ENCODE results near the gene ATG10. TPM values are rescaled to one million over a fixed set of nuclear protein-coding genes. Genes with fewer than 3 reads are reported as not detected.

ATG10 gene
- total RNA-seq, 1 donor from 2014 or later: 6.4 TPM

DNA sequence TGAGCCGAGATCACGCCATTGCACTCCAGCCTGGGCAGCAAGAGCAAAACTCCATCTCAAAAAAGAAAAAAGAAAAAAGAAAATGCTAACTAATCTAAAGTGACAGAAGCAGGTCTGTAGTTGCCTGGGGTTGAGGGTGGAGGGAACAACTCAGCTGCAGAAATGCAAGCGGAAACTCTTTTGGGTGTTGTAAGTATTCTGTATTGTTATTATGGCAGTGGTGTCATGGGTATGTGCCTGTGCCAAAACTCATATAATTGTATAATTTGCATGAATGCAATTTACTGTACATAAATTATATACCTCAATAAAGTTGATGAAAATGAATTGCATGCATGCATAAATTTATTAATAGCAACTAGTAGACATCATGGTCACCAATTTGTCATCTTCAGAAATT is 329.4 kb downstream of the ATG10 start:
- Histone ChIP-seq H3K4me3 (ENCODE audit: low read depth, low read length) (no peak overlapping the region), H3K27me3 (ENCODE audit: control insufficient read depth, insufficient read depth, low read length) (no peaks in the 10 kb centered on the region), H3K36me3 (ENCODE audit: control insufficient read depth, insufficient read depth, low read length) (no peaks in the 10 kb centered on the region)
- TF ChIP-seq, protein P1, sequence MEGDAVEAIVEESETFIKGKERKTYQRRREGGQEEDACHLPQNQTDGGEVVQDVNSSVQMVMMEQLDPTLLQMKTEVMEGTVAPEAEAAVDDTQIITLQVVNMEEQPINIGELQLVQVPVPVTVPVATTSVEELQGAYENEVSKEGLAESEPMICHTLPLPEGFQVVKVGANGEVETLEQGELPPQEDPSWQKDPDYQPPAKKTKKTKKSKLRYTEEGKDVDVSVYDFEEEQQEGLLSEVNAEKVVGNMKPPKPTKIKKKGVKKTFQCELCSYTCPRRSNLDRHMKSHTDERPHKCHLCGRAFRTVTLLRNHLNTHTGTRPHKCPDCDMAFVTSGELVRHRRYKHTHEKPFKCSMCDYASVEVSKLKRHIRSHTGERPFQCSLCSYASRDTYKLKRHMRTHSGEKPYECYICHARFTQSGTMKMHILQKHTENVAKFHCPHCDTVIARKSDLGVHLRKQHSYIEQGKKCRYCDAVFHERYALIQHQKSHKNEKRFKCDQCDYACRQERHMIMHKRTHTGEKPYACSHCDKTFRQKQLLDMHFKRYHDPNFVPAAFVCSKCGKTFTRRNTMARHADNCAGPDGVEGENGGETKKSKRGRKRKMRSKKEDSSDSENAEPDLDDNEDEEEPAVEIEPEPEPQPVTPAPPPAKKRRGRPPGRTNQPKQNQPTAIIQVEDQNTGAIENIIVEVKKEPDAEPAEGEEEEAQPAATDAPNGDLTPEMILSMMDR (IDR thresholded peaks at IDR 0.05; ENCODE audit: insufficient read depth, low read length, poor library complexity, severe bottlenecking): no peak
- DNase-seq (ENCODE audit: low read depth): no peak

Other genes starting within 250 kb of the ATG10 start
- 5.3 and 11.0 TPM in 2 replicates for gene SSBP2, start 220.9 kb upstream of the ATG10 start, total RNA-seq